Tibial nerve (tissue), 3 donors: ENCODE data around the gene STYXL1.
"Not testable (repeated sequence)": the region's sequence is repeated elsewhere in the genome, so short reads cannot be mapped to it uniquely, and the experiment has no call there.

Experiments used
- CTCF ChIP-seq, 5 experiments: fragments of 200-600 bp in 3 of 5; fragments of 450-650 bp in 2 of 5; sonication (generic) in 3 of 5; IDR thresholded peaks; one replicate each; pipeline ENCODE4 v1.5.1; 2016 to 2019; ENCODE audit warnings: antibody characterized with exemption in 5 of 5, mild to moderate bottlenecking in 3 of 5, moderate library complexity in 2 of 5
- POLR2A ChIP-seq, 2 donors: fragments of 450-650 bp; IDR thresholded peaks; one replicate each; pipeline ENCODE4 v1.6.1; 2017; ENCODE audit warnings: antibody characterized with exemption in 2 of 2, mild to moderate bottlenecking in 2 of 2, moderate library complexity in 2 of 2

DNA sequence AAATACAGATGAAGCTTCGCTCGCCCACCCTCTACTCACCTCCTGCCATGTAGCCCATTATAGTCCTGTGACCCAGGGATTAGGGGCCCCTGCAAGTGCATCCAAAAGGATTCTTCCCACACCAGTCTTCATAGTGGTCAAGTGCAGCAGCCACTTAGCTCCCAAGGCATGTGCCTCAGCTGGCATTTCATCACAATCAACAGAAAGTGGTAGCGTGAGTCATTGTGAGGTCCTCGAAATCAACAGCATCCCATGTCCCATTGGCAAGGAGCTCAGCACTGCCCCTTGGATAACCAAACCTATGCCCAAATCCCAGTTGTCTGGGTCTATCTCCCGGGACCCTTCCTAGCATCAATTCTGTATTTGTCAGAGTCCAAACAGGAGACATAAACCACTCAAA is 45.7 kb upstream of the STYXL1 start:
- TF ChIP-seq CTCF, POLR2A (IDR thresholded peaks at IDR 0.05): not testable (repeated sequence)
